OCI-LY1 (cell line): ENCODE data around the gene DNAI4.

Experiments
- EZH2 ChIP-seq: fragments of 200-600 bp; sonication (generic), shearing (Covaris generic); IDR thresholded peaks from 2 replicates; pipeline ENCODE4 v1.8.0; 2017; ENCODE audit warnings: borderline replicate concordance, mixed run types, mild to moderate bottlenecking, antibody characterized with exemption, low read length, moderate library complexity, mixed read lengths
- TF ChIP-seq, protein P1 (sequence below): fragments of 200-600 bp; sonication (generic), shearing (Covaris generic); IDR thresholded peaks from 2 replicates; pipeline ENCODE4 v1.5.1; 2017; ENCODE audit warnings: mild to moderate bottlenecking, antibody characterized with exemption, low read length, moderate library complexity, mixed read lengths

DNA sequence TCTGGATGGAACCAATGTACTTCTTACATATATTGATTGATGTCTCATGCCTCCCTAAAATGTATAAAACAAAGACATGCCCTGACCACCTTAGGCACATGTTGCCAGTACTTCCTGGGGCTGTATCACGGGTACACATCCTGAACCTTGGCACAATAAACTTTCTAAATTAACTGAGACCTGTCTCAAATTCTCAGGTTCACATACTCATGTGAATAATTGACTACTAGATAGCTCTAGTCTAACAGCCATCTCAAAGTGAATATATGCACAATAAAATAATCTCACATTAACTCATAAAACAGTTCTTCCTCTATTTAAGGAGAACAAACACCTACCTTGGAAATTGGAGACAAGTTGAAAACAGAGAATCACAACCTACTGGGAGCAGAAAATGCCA, 5.6 kb downstream of the DNAI4 start:
- TF ChIP-seq, protein P1, sequence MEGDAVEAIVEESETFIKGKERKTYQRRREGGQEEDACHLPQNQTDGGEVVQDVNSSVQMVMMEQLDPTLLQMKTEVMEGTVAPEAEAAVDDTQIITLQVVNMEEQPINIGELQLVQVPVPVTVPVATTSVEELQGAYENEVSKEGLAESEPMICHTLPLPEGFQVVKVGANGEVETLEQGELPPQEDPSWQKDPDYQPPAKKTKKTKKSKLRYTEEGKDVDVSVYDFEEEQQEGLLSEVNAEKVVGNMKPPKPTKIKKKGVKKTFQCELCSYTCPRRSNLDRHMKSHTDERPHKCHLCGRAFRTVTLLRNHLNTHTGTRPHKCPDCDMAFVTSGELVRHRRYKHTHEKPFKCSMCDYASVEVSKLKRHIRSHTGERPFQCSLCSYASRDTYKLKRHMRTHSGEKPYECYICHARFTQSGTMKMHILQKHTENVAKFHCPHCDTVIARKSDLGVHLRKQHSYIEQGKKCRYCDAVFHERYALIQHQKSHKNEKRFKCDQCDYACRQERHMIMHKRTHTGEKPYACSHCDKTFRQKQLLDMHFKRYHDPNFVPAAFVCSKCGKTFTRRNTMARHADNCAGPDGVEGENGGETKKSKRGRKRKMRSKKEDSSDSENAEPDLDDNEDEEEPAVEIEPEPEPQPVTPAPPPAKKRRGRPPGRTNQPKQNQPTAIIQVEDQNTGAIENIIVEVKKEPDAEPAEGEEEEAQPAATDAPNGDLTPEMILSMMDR = no peak
- TF ChIP-seq EZH2 = no peak
